HepG2 (cell line): ENCODE results near the gene LSM2. TPM values are rescaled to one million over a fixed set of nuclear protein-coding genes. Genes with fewer than 3 reads are reported as not detected.
A peak's percentile ranks its signal among the peaks of the same experiment; 100 is the strongest.

Experiments used
- BORCS8-MEF2B ChIP-seq: sonication (generic); formaldehyde crosslinking; IDR thresholded peaks from 2 replicates; pipeline ENCODE4 v1.8.0; 2022; ENCODE audit warnings: mild to moderate bottlenecking, missing genetic modification reagents
- CHD4 ChIP-seq: fragments of 200-600 bp; sonication (generic); IDR thresholded peaks from 2 replicates; pipeline ENCODE4 v1.7.0; 2017; ENCODE audit warnings: mild to moderate bottlenecking, low read length, borderline replicate concordance
- ETV6 ChIP-seq: sonication (generic); formaldehyde crosslinking; conservative IDR thresholded peaks from 2 replicates; pipeline ENCODE4 v1.4.0; 2020; ENCODE audit warnings: missing genetic modification reagents
- GATAD1 ChIP-seq: IDR thresholded peaks from 2 replicates; pipeline ENCODE4 v1.6.1; 2016; ENCODE audit warnings: missing genetic modification reagents, missing compliant biosample characterization
- GZF1 ChIP-seq: sonication (generic); formaldehyde crosslinking; IDR thresholded peaks from 2 replicates; pipeline ENCODE4 v1.5.1; 2020; ENCODE audit warnings: mild to moderate bottlenecking, missing genetic modification reagents
- IKZF4 ChIP-seq: sonication (generic); formaldehyde crosslinking; IDR thresholded peaks from 2 replicates; pipeline ENCODE4 v1.5.1; 2020; ENCODE audit warnings: borderline replicate concordance, mild to moderate bottlenecking, low read depth, missing genetic modification reagents; ENCODE audit errors: not compliant biosample characterization
- KDM2A ChIP-seq: sonication (generic); formaldehyde crosslinking; IDR thresholded peaks from 2 replicates; pipeline ENCODE4 v1.4.0; 2020; ENCODE audit warnings: low read depth, missing genetic modification reagents, borderline replicate concordance
- KLF6 ChIP-seq: IDR thresholded peaks from 2 replicates; pipeline ENCODE4 v1.8.0; 2016; ENCODE audit warnings: missing biosample characterization, missing genetic modification reagents
- RAD51 ChIP-seq: fragments of 450-650 bp; IDR thresholded peaks from 2 replicates; pipeline ENCODE4 v1.6.1; 2016; ENCODE audit warnings: borderline replicate concordance
- ZNF143 ChIP-seq: sonication (generic); formaldehyde crosslinking; IDR thresholded peaks from 2 replicates; pipeline ENCODE4 v1.4.0; 2020; ENCODE audit warnings: missing genetic modification reagents
- ZNF230 ChIP-seq: sonication (generic); formaldehyde crosslinking; IDR thresholded peaks from 2 replicates; pipeline ENCODE4 v1.4.0; 2020; ENCODE audit warnings: mild to moderate bottlenecking, missing genetic modification reagents
- ZNF34 ChIP-seq: sonication (generic); formaldehyde crosslinking; IDR thresholded peaks from 2 replicates; pipeline ENCODE4 v1.4.0; 2020; ENCODE audit warnings: mild to moderate bottlenecking, missing genetic modification reagents, borderline replicate concordance
- ZNF550 ChIP-seq: sonication (generic); formaldehyde crosslinking; IDR thresholded peaks from 2 replicates; pipeline ENCODE4 v1.4.0; 2020; ENCODE audit warnings: mild to moderate bottlenecking, missing genetic modification reagents, borderline replicate concordance
- polyA plus RNA-seq, 8 experiments: library from polyadenylated mRNA; depleted of rRNA in 3 of 8; stranded (reverse) in 7 of 8; unstranded in 1 of 8; fragments of >200 nt; fragmentation: Illumina TruSeq in 4 of 8; extraction: Trizol in 4 of 8; gene quantifications; 2 replicates each; pipeline versions ENCODE4 v1.2.1 to v1.2.3, GENCODE V29; 2011 to 2016; ENCODE audit warnings: low read depth in 4 of 8, missing spikeins in 1 of 8, mixed read lengths in 1 of 8; ENCODE audit not compliant: insufficient read depth in 1 of 8
- total RNA-seq, 5 experiments: library from RNA; depleted of rRNA; stranded (reverse); fragments of >200 nt; fragmentation: Illumina TruSeq; extraction: Trizol; gene quantifications; 2 replicates each; pipeline ENCODE4 v1.2.3, GENCODE V29; 2016; ENCODE audit warnings: low read depth in 1 of 5
- TF ChIP-seq, protein P1 (sequence below): sonication (generic); formaldehyde crosslinking; IDR thresholded peaks from 2 replicates; pipeline ENCODE4 v1.4.0; 2020; ENCODE audit warnings: missing genetic modification reagents
- TF ChIP-seq, protein P2 (sequence below): sonication (generic); formaldehyde crosslinking; IDR thresholded peaks from 2 replicates; pipeline ENCODE4 v1.5.1; 2020; ENCODE audit warnings: mild to moderate bottlenecking, missing genetic modification reagents, moderate library complexity
- TF ChIP-seq, protein P3 (sequence below): sonication (generic); formaldehyde crosslinking; IDR thresholded peaks from 2 replicates; pipeline ENCODE4 v1.4.0; 2020; ENCODE audit warnings: missing genetic modification reagents
- TF ChIP-seq, protein P4 (sequence below): sonication (generic); formaldehyde crosslinking; IDR thresholded peaks from 2 replicates; pipeline ENCODE4 v1.5.1; 2020; ENCODE audit warnings: missing genetic modification reagents, mild to moderate bottlenecking, borderline replicate concordance
- TF ChIP-seq, protein P5 (sequence below): sonication (generic); formaldehyde crosslinking; IDR thresholded peaks from 2 replicates; pipeline ENCODE4 v1.5.1; 2020; ENCODE audit warnings: missing genetic modification reagents, mild to moderate bottlenecking, borderline replicate concordance
- TF ChIP-seq, protein P6 (sequence below): sonication (generic); formaldehyde crosslinking; IDR thresholded peaks from 2 replicates; pipeline ENCODE4 v1.4.0; 2020; ENCODE audit warnings: missing genetic modification reagents, low read depth, mild to moderate bottlenecking, borderline replicate concordance
- TF ChIP-seq, protein P7 (sequence below): sonication (generic); formaldehyde crosslinking; IDR thresholded peaks from 2 replicates; pipeline ENCODE4 v1.5.0; 2020; ENCODE audit warnings: missing genetic modification reagents

Gene LSM2
- total and polyA plus RNA-seq, 2 of the 13 experiments (the other 11 are each of a cell fraction or from before 2014, with no cell fraction given): 69.4 to 90.5 TPM

DNA sequence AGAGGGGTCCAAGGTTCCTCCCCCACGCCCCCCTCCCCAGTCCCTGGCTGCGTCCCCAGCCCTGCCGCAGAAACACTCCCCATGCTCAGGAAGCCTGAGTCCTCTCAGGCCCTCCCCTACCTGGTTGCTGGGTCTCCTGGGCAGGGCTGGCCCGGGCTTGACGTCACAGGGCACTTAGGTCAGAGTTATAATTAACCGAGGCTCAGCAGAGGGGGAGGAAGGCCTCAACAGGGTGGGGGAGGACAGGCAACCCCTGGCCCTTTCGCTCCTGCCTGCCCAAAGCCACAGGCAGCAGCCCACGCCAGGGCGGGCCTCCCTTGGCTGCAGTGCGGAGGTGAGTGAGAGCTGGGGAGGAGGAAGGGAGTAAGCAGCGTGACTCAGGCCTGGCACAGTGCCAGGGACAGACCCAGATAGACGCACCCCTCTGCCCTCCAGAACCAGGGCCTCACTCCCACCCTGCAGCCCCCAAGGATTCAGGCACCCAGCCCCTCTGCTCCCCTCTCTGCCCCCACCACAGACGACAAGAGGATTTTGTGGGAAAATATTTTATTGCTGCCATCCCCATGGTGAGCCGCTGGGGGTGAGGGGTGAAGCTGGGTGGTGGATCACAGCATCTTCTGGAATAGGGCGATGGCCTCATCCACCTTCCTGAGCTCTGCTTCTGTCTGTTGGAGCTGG is 29.6 kb downstream of the LSM2 start, which contains the start of gene VWA7 (continued):
- TF ChIP-seq, protein P1, sequence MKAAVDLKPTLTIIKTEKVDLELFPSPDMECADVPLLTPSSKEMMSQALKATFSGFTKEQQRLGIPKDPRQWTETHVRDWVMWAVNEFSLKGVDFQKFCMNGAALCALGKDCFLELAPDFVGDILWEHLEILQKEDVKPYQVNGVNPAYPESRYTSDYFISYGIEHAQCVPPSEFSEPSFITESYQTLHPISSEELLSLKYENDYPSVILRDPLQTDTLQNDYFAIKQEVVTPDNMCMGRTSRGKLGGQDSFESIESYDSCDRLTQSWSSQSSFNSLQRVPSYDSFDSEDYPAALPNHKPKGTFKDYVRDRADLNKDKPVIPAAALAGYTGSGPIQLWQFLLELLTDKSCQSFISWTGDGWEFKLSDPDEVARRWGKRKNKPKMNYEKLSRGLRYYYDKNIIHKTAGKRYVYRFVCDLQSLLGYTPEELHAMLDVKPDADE (CRISPR knock-in tag): no peak
- TF ChIP-seq, protein P2, sequence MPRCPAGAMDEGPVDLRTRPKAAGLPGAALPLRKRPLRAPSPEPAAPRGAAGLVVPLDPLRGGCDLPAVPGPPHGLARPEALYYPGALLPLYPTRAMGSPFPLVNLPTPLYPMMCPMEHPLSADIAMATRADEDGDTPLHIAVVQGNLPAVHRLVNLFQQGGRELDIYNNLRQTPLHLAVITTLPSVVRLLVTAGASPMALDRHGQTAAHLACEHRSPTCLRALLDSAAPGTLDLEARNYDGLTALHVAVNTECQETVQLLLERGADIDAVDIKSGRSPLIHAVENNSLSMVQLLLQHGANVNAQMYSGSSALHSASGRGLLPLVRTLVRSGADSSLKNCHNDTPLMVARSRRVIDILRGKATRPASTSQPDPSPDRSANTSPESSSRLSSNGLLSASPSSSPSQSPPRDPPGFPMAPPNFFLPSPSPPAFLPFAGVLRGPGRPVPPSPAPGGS: 0 out of 2 replicates have a peak, but pooled peaks have one; percentile 18
- TF ChIP-seq, protein P3, sequence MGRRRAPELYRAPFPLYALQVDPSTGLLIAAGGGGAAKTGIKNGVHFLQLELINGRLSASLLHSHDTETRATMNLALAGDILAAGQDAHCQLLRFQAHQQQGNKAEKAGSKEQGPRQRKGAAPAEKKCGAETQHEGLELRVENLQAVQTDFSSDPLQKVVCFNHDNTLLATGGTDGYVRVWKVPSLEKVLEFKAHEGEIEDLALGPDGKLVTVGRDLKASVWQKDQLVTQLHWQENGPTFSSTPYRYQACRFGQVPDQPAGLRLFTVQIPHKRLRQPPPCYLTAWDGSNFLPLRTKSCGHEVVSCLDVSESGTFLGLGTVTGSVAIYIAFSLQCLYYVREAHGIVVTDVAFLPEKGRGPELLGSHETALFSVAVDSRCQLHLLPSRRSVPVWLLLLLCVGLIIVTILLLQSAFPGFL (CRISPR knock-in tag): no peak
- TF ChIP-seq CHD4: no peak; the same call in 1 of the 2 replicates
- TF ChIP-seq ZNF550: no peak
- TF ChIP-seq ETV6 (CRISPR knock-in tag): no peak
- TF ChIP-seq BORCS8-MEF2B: no peak
- peak; percentile 98 for TF ChIP-seq KDM2A (CRISPR knock-in tag)
- TF ChIP-seq, protein P4, sequence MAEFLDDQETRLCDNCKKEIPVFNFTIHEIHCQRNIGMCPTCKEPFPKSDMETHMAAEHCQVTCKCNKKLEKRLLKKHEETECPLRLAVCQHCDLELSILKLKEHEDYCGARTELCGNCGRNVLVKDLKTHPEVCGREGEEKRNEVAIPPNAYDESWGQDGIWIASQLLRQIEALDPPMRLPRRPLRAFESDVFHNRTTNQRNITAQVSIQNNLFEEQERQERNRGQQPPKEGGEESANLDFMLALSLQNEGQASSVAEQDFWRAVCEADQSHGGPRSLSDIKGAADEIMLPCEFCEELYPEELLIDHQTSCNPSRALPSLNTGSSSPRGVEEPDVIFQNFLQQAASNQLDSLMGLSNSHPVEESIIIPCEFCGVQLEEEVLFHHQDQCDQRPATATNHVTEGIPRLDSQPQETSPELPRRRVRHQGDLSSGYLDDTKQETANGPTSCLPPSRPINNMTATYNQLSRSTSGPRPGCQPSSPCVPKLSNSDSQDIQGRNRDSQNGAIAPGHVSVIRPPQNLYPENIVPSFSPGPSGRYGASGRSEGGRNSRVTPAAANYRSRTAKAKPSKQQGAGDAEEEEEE (CRISPR knock-in tag): no peak
- TF ChIP-seq ZNF230 (CRISPR knock-in tag): 0 out of 2 replicates have a peak, but pooled peaks have one; percentile 6
- TF ChIP-seq ZNF143 (CRISPR knock-in tag): peak; percentile 17; the same call in 1 of the 2 replicates
- no peak for TF ChIP-seq IKZF4 (CRISPR knock-in tag)
- TF ChIP-seq, protein P5, sequence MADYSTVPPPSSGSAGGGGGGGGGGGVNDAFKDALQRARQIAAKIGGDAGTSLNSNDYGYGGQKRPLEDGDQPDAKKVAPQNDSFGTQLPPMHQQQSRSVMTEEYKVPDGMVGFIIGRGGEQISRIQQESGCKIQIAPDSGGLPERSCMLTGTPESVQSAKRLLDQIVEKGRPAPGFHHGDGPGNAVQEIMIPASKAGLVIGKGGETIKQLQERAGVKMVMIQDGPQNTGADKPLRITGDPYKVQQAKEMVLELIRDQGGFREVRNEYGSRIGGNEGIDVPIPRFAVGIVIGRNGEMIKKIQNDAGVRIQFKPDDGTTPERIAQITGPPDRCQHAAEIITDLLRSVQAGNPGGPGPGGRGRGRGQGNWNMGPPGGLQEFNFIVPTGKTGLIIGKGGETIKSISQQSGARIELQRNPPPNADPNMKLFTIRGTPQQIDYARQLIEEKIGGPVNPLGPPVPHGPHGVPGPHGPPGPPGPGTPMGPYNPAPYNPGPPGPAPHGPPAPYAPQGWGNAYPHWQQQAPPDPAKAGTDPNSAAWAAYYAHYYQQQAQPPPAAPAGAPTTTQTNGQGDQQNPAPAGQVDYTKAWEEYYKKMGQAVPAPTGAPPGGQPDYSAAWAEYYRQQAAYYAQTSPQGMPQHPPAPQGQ: no peak
- TF ChIP-seq ZNF34 (CRISPR knock-in tag): no peak
- TF ChIP-seq RAD51: no peak
- TF ChIP-seq, protein P6, sequence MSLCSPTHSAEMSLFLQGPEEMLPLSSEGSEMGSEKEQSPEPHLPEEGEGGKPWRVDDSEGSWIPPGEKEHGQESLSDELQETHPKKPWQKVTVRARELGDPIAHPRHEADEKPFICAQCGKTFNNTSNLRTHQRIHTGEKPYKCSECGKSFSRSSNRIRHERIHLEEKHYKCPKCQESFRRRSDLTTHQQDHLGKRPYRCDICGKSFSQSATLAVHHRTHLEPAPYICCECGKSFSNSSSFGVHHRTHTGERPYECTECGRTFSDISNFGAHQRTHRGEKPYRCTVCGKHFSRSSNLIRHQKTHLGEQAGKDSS (CRISPR knock-in tag): peak; percentile 81; the same call in 1 of the 2 replicates
- no peak for TF ChIP-seq KLF6 (CRISPR knock-in tag)
- TF ChIP-seq, protein P7, sequence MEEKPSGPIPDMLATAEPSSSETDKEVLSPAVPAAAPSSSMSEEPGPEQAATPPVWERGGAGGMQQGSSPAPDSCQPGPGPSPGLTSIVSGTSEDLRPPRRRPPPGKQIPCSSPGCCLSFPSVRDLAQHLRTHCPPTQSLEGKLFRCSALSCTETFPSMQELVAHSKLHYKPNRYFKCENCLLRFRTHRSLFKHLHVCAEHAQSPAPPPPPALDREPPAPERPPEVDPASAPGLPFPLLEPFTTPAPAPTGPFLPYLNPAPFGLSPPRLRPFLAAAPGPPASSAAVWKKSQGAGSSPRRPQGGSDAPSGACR: peak; percentile 94
- peak; percentile 64; the same call in 1 of the 2 replicates for TF ChIP-seq GATAD1 (CRISPR knock-in tag)
- no peak for TF ChIP-seq GZF1
